Measurements from ENCODE around the gene RWDD3.

DNA sequence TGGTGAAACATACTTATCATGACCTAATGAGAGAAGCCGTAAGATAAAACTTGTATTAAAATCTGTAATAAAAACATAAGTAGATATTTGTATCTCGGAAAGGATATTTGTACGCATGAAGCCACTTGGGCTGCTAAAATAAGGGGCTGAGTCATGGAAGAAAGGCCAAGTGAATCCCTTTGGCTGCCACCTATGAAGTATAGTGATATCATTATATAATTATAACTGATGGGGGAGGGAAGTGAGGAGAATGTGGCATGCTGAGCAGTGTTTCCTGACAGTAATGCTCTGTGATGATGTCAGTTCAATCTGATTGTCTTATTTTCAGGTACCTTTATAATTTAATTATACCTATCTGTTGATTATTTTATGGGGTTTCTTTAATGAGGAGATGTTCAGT, 13.6 kb downstream of the RWDD3 start:
- TF ChIP-seq EZH2 (IDR thresholded peaks at IDR 0.05; ENCODE audit: low read depth) (no peak), CTCF (conservative IDR thresholded peaks at IDR 0.05) (no peak)
